ENCODE results near the gene MAPK6.

DNA sequence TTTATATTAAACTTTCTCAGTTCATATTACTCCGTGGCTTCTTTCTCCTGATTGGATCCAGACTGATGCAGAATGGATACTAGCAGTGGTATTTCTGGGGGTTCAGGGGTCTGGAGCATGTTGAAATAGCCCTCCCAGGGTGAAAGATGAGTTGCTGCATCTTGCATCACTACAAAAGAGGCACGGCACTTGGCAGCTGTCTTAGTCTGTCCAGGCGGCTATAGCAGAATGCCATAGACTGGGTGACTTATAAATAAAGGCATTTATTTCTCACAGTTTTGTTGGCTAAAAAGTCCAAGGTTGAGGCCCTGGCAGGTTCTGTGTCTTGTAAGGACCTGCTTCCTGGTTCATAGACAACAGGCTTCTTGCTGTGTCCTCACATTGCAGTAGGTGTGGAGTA lies 94.2 kb downstream of the MAPK6 start:
- TF ChIP-seq EP300 (IDR thresholded peaks at IDR 0.05) = no peak
- TF ChIP-seq, protein P1, sequence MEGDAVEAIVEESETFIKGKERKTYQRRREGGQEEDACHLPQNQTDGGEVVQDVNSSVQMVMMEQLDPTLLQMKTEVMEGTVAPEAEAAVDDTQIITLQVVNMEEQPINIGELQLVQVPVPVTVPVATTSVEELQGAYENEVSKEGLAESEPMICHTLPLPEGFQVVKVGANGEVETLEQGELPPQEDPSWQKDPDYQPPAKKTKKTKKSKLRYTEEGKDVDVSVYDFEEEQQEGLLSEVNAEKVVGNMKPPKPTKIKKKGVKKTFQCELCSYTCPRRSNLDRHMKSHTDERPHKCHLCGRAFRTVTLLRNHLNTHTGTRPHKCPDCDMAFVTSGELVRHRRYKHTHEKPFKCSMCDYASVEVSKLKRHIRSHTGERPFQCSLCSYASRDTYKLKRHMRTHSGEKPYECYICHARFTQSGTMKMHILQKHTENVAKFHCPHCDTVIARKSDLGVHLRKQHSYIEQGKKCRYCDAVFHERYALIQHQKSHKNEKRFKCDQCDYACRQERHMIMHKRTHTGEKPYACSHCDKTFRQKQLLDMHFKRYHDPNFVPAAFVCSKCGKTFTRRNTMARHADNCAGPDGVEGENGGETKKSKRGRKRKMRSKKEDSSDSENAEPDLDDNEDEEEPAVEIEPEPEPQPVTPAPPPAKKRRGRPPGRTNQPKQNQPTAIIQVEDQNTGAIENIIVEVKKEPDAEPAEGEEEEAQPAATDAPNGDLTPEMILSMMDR (IDR thresholded peaks at IDR 0.05) = no peak
